CD1c-positive myeloid dendritic cell (primary cell): ENCODE measurements around the gene RRP15.
A peak's percentile ranks its signal among the peaks of the same experiment; 100 is the strongest.
"Not testable (repeated sequence)": the region's sequence is repeated elsewhere in the genome, so short reads cannot be mapped to it uniquely, and the experiment has no call there.

Experiments used
- DNase-seq: peaks from one replicate; pipeline ENCODE4 v3.0.0-alpha.2; 2016; ENCODE audit errors: extremely low spot score

The RRP15 gene

GRCh38 chr1:218297461-218297860 is 12.4 kb downstream of the RRP15 start:
- no peak for DNase-seq

- DNase-seq = no peak
Observed at GRCh38 chr1:218297867-218298266, 12.8 kb downstream of the RRP15 start.

- no peak for DNase-seq
Observed at GRCh38 chr1:218298398-218298797, 13.3 kb downstream of the RRP15 start.

- no peak for DNase-seq
Observed at GRCh38 chr1:218299416-218299815, 14.3 kb downstream of the RRP15 start.

GRCh38 chr1:218301217-218301616 is 16.1 kb downstream of the RRP15 start:
- DNase-seq = no peak

GRCh38 chr1:218302155-218302554 is 17.1 kb downstream of the RRP15 start:
- DNase-seq = no peak

GRCh38 chr1:218303176-218303879 is 18.2 kb downstream of the RRP15 start:
- DNase-seq = no peak

- no peak for DNase-seq
Observed at GRCh38 chr1:218304281-218305039, 19.4 kb downstream of the RRP15 start.

GRCh38 chr1:218305472-218306064 is 20.5 kb downstream of the RRP15 start:
- no peak for DNase-seq

GRCh38 chr1:218312509-218312908 is 27.4 kb downstream of the RRP15 start:
- no peak for DNase-seq

- no peak for DNase-seq
Observed at GRCh38 chr1:218314316-218314715, 29.2 kb downstream of the RRP15 start.

- no peak for DNase-seq
Observed at GRCh38 chr1:218315638-218316037, 30.5 kb downstream of the RRP15 start.

GRCh38 chr1:218317061-218317460 is 32.0 kb downstream of the RRP15 start:
- DNase-seq = no peak

- DNase-seq = not testable (repeated sequence)
Observed at GRCh38 chr1:218320182-218320581, 35.1 kb downstream of the RRP15 start.

GRCh38 chr1:218322762-218323161 is 37.7 kb downstream of the RRP15 start:
- DNase-seq = no peak

- DNase-seq = no peak
Observed at GRCh38 chr1:218323568-218324225, 38.6 kb downstream of the RRP15 start.

GRCh38 chr1:218324226-218324580 is 39.1 kb downstream of the RRP15 start:
- no peak for DNase-seq

GRCh38 chr1:218328769-218329168 is 43.7 kb downstream of the RRP15 start:
- DNase-seq = no peak

GRCh38 chr1:218330043-218330623 is 45.0 kb downstream of the RRP15 start:
- peak; percentile 65 for DNase-seq

- no peak for DNase-seq
Observed at GRCh38 chr1:218332416-218332815, 47.3 kb downstream of the RRP15 start.

- no peak for DNase-seq
Observed at GRCh38 chr1:218336328-218336727, 51.2 kb downstream of the RRP15 start.

GRCh38 chr1:218339267-218339831 is 54.3 kb downstream of the RRP15 start:
- DNase-seq = peak; percentile 48
